AML-193 (cell line): ENCODE results near the gene ZNF732.
"Not testable (repeated sequence)": the region's sequence is repeated elsewhere in the genome, so short reads cannot be mapped to it uniquely, and the experiment has no call there.

Source experiments
- DNase-seq, 2 experiments: peaks; one replicate each; lab custom pipeline; 2025; lab: John Stamatoyannopoulos, UW

Gene ZNF732

GRCh38 chr4:253936-254756, 51.1 kb downstream of the ZNF732 start:
- no peak for DNase-seq

- no peak for DNase-seq
Measured at GRCh38 chr4:252065-252601, 53.1 kb downstream of the ZNF732 start.

DNA sequence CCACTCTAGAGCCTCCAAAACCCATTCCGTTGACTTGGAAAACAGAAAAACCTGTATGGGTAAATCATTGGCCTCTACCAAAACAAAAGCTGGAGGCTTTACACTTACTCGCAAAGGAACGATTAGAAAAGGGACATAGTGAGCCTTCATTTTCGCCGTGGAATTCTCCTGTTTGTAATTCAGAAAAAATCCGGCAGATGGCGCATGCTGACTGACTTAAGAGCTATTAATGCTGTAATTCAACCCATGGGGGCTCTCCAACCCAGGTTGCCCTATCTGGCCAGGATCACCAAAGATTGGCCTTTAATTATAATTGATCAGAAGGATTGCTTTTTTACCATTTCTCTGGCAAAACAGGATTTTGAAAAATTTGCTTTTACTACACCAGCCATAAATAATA, 60.8 kb downstream of the ZNF732 start:
- peak; percentile 45 for DNase-seq

GRCh38 chr4:243426-243825, 61.8 kb downstream of the ZNF732 start:
- no peak for DNase-seq

GRCh38 chr4:242121-242848, 63.0 kb downstream of the ZNF732 start:
- DNase-seq, result peak; percentile 80 to 84

GRCh38 chr4:241411-241810, 63.9 kb downstream of the ZNF732 start:
- DNase-seq, result not testable (repeated sequence)

DNA sequence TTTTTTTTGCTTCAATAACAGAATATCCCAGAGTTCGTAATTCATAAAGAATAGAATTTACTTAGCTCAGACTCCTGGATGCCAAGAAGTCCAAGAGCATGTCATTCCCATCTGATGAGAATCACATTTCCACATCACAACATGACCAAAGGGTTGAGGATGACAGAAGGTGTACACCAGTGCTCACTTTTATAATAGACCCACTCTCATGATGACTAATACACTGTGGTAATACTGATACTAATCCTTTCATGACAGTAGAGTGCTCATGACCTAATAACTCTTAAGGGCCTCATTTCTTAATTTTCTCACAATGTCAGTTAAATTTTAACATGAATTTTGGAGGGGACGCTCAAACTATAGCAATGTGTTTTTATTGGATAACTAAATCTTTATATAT, 69.2 kb downstream of the ZNF732 start:
- DNase-seq, result no peak

- no peak for DNase-seq
Measured at GRCh38 chr4:234178-234577, 71.1 kb downstream of the ZNF732 start.

- DNase-seq, result no peak
Measured at GRCh38 chr4:223913-224497, 81.3 kb downstream of the ZNF732 start.
